B cell (primary cell): Measurements from ENCODE around the gene SNX20.

Experiments used
- EZH2 ChIP-seq: IDR thresholded peaks from 2 replicates; pipeline ENCODE4 v1.6.1; 2012; ENCODE audit warnings: borderline replicate concordance, low read depth, mild to moderate bottlenecking, moderate library complexity, low read length; ENCODE audit not compliant: insufficient read depth, poor library complexity, severe bottlenecking
- TF ChIP-seq, protein P1 (sequence below): fragments of 200-600 bp; IDR thresholded peaks from one replicate; pipeline ENCODE4 v1.8.0; 2022; ENCODE audit warnings: antibody characterized with exemption, mild to moderate bottlenecking

DNA sequence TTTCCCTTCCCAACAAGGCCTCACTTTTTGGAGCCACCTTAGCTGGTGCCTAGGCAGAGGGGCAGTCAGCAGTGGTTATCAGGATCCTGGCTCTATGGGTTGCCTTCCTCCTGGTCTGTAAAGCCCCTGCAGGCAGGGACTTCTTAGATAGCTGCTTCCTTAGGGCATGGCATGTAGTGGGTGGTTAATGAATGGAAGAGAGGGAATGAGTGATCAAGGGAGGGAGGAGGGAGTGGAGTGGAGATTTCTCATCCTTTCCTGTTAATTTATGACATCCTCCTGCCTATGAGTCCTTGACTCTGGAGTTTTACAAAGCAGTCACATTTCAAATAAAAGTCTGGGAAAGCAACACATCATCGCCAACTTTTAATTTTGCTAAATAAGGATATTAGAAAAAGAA, 40.7 kb downstream of the SNX20 start:
- TF ChIP-seq, protein P1, sequence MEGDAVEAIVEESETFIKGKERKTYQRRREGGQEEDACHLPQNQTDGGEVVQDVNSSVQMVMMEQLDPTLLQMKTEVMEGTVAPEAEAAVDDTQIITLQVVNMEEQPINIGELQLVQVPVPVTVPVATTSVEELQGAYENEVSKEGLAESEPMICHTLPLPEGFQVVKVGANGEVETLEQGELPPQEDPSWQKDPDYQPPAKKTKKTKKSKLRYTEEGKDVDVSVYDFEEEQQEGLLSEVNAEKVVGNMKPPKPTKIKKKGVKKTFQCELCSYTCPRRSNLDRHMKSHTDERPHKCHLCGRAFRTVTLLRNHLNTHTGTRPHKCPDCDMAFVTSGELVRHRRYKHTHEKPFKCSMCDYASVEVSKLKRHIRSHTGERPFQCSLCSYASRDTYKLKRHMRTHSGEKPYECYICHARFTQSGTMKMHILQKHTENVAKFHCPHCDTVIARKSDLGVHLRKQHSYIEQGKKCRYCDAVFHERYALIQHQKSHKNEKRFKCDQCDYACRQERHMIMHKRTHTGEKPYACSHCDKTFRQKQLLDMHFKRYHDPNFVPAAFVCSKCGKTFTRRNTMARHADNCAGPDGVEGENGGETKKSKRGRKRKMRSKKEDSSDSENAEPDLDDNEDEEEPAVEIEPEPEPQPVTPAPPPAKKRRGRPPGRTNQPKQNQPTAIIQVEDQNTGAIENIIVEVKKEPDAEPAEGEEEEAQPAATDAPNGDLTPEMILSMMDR: no peak
- TF ChIP-seq EZH2: no peak
